Smooth muscle cell (in vitro differentiated cells): Measurements from ENCODE around the gene AGPAT3. TPM values are rescaled to one million over a fixed set of nuclear protein-coding genes. Genes with fewer than 3 reads are reported as not detected.

ENCODE experiments used
- DNase-seq: peaks from one replicate; lab custom pipeline; 2025; ENCODE audit not compliant: unreplicated experiment; lab: John Stamatoyannopoulos, UW
- H2AFZ ChIP-seq: fragments of 200-600 bp; sonication (generic); 2 replicates; pipeline ENCODE4 v1.6.0; 2016; ENCODE audit warnings: antibody characterized with exemption, low read depth, mild to moderate bottlenecking
- H3F3A ChIP-seq: fragments of 200-600 bp; sonication (generic); 2 replicates; pipeline ENCODE4 v1.6.0; 2017; ENCODE audit warnings: antibody characterized with exemption, low read depth
- H3K27ac ChIP-seq: fragments of 200-600 bp; sonication (generic); 2 replicates; pipeline ENCODE4 v1.5.1; 2016; ENCODE audit warnings: low read depth, mild to moderate bottlenecking
- H3K27me3 ChIP-seq: fragments of 200-600 bp; sonication (generic); 2 replicates; pipeline ENCODE4 v1.6.1; 2016; ENCODE audit warnings: low read depth, mild to moderate bottlenecking
- H3K36me3 ChIP-seq: fragments of 200-600 bp; sonication (generic); 2 replicates; pipeline ENCODE4 v1.5.1; 2016; ENCODE audit warnings: low read depth
- H3K4me1 ChIP-seq: fragments of 200-600 bp; sonication (generic); 2 replicates; pipeline ENCODE4 v1.5.1; 2016; ENCODE audit warnings: low read depth
- H3K4me2 ChIP-seq: fragments of 200-600 bp; sonication (generic); 2 replicates; pipeline ENCODE4 v1.6.0; 2016; ENCODE audit warnings: mild to moderate bottlenecking
- H3K4me3 ChIP-seq: fragments of 200-600 bp; sonication (generic); 2 replicates; pipeline ENCODE4 v1.5.1; 2016; ENCODE audit warnings: mild to moderate bottlenecking
- H3K79me2 ChIP-seq: fragments of 200-600 bp; sonication (generic); 2 replicates; pipeline ENCODE4 v1.6.0; 2016; ENCODE audit warnings: low read depth, mild to moderate bottlenecking
- H3K9ac ChIP-seq: fragments of 200-600 bp; sonication (generic); 2 replicates; pipeline ENCODE4 v1.6.0; 2016; ENCODE audit warnings: low read depth
- H3K9me3 ChIP-seq: fragments of 200-600 bp; sonication (generic); replicated peaks from 2 replicates; pipeline ENCODE4 v1.5.1; 2016; ENCODE audit warnings: low read depth
- H4K20me1 ChIP-seq: fragments of 200-600 bp; sonication (generic); 2 replicates; pipeline ENCODE4 v1.6.0; 2016; ENCODE audit warnings: low read depth
- WGBS: methylation state at CpG from one replicate; pipeline ENCODE4 v1.1.7; 2016; ENCODE audit warnings: low lambda C conversion rate; 5-methylcytosine and 5-hydroxymethylcytosine counted together
- polyA plus RNA-seq: library from polyadenylated mRNA; unstranded; fragments of >200 nt; fragmentation: Nextera tagmentation; extraction: Ambion mirVana; gene quantifications from 2 replicates; pipeline ENCODE4 v1.2.1, GENCODE V29; 2016
- total RNA-seq: library from RNA; depleted of rRNA; stranded (reverse); fragments of >200 nt; gene quantifications from 2 replicates; pipeline ENCODE4 v1.2.3, GENCODE V29; 2014
- TF ChIP-seq, protein P1 (sequence below): fragments of 200-600 bp; sonication (generic); IDR thresholded peaks from 2 replicates; pipeline ENCODE4 v1.5.1; 2017; ENCODE audit warnings: borderline replicate concordance, mild to moderate bottlenecking, antibody characterized with exemption; ENCODE audit not compliant: insufficient read depth, poor library complexity, severe bottlenecking

The AGPAT3 gene
- total and polyA plus RNA-seq, 2 experiments from 2014 or later, result 10.9 to 17.2 TPM

DNA sequence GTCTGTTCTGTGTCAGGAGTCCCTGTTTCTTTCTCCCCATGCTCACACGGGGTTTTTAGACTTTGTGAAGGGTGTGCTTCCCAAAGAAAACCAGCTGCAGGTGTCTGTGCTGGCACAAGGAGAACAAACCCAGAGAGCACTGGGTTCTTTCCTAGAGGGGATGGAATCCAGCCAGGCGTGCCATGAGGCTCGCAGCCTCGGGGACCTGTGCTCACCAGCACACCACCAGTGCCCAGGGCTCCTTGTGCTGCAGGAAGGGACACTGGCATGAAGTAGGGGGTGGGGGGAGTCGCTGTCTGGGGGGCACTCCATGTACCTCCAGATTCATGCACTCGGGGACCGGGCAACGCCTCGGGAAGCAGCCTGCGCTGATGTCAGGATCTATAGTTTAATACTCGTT is 57.9 kb downstream of the AGPAT3 start:
- no peak overlapping the region for H2AFZ ChIP-seq
- H3K79me2 ChIP-seq, result peaks cover 9% of the 10 kb centered on the region
- TF ChIP-seq, protein P1, sequence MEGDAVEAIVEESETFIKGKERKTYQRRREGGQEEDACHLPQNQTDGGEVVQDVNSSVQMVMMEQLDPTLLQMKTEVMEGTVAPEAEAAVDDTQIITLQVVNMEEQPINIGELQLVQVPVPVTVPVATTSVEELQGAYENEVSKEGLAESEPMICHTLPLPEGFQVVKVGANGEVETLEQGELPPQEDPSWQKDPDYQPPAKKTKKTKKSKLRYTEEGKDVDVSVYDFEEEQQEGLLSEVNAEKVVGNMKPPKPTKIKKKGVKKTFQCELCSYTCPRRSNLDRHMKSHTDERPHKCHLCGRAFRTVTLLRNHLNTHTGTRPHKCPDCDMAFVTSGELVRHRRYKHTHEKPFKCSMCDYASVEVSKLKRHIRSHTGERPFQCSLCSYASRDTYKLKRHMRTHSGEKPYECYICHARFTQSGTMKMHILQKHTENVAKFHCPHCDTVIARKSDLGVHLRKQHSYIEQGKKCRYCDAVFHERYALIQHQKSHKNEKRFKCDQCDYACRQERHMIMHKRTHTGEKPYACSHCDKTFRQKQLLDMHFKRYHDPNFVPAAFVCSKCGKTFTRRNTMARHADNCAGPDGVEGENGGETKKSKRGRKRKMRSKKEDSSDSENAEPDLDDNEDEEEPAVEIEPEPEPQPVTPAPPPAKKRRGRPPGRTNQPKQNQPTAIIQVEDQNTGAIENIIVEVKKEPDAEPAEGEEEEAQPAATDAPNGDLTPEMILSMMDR, result no peak
- no peak overlapping the region for H3K4me3 ChIP-seq
- H3K4me2 ChIP-seq, result no peak overlapping the region
- no peaks in the 10 kb centered on the region for H3K9me3 ChIP-seq
- H3K4me1 ChIP-seq, result peaks cover 24% of the 10 kb centered on the region
- WGBS, result 98% methylated on average over 11 of the region's 11 CpGs
- H3K27me3 ChIP-seq, result no peaks in the 10 kb centered on the region
- H4K20me1 ChIP-seq, result peaks cover 84% of the 10 kb centered on the region
- H3K9ac ChIP-seq, result no peak overlapping the region
- no peaks in the 10 kb centered on the region for H3F3A ChIP-seq
- H3K27ac ChIP-seq, result no peak overlapping the region
- no peaks in the 10 kb centered on the region for H3K36me3 ChIP-seq
- no peak for DNase-seq

DNA sequence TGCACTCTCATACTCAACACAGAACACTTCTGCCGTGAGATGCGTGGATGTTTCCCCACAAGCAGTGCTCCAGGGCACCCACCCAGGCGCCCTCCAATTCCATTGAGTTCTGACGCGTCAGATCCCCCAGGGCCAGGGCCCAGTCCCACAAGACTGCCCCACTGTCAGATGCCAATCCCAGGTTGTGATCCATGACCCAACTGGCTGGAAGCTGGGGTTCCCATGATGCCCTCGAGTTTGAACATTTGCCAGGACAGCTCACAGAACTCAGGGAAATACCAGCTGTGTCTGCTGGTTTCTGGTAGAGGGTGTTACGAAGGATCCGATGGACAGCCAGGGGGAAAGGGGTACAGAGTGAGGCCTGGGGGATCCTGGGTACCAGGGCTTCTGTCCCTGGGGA is 58.4 kb downstream of the AGPAT3 start:
- Histone ChIP-seq H3K4me1 (peaks cover 24% of the 10 kb centered on the region), H3K27ac (no peak overlapping the region), H3K36me3 (no peaks in the 10 kb centered on the region), H3F3A (no peaks in the 10 kb centered on the region), H3K4me2 (no peak overlapping the region), H3K9me3 (no peaks in the 10 kb centered on the region), H3K9ac (no peak overlapping the region), H3K4me3 (no peak overlapping the region), H3K27me3 (no peaks in the 10 kb centered on the region), H4K20me1 (peaks cover 82% of the 10 kb centered on the region), H3K79me2 (peaks cover 9% of the 10 kb centered on the region), H2AFZ (no peak overlapping the region)
- DNase-seq, result no peak
- 93% methylated on average over 7 of the region's 8 CpGs for WGBS
- TF ChIP-seq, protein P1, result no peak

DNA sequence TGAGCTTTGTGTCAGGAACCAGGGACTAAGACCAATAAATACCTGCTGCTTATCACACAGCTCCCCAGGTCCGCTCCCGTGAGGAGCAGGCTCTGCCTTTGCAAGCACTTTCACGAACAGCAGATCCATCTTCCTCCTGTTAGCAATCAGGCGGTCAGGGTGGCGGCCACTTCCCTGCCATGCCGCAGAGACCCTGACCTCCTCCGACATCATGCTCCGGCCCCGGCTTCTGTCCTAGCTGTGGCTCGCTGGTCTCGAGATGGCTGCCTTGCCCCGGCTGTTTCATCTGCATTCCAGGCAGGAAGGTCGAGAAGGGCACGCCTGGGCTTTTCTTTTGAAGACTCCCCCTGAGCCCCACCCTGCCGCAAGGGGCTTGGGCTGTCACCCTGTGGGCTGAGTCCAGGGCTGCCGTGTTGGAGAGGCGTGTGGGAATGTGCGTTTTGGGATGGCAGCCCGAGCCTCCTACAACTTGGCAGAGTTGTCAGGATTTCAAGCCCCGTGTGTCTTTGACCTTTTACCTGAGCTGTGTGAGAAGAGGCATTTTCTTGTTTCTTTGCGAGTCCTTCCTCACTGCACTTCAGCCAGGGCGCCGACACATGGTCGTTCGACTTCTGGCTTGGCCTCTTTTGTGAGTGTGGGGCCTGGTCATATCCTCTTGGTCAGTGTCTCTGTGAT is 59.5 kb downstream of the AGPAT3 start:
- no peaks in the 10 kb centered on the region for H3K9me3 ChIP-seq
- H3F3A ChIP-seq, result no peaks in the 10 kb centered on the region
- H2AFZ ChIP-seq, result no peak overlapping the region
- H3K27me3 ChIP-seq, result no peaks in the 10 kb centered on the region
- peaks cover 24% of the 10 kb centered on the region for H3K4me1 ChIP-seq
- peaks cover 9% of the 10 kb centered on the region for H3K79me2 ChIP-seq
- H3K4me2 ChIP-seq, result no peak overlapping the region
- H3K36me3 ChIP-seq, result no peaks in the 10 kb centered on the region
- H3K4me3 ChIP-seq, result no peak overlapping the region
- H3K9ac ChIP-seq, result no peak overlapping the region
- TF ChIP-seq, protein P1, result no peak
- 83% methylated on average over 25 of the region's 25 CpGs for WGBS
- H4K20me1 ChIP-seq, result peaks cover 80% of the 10 kb centered on the region
- no peak for DNase-seq
- H3K27ac ChIP-seq, result no peak overlapping the region

DNA sequence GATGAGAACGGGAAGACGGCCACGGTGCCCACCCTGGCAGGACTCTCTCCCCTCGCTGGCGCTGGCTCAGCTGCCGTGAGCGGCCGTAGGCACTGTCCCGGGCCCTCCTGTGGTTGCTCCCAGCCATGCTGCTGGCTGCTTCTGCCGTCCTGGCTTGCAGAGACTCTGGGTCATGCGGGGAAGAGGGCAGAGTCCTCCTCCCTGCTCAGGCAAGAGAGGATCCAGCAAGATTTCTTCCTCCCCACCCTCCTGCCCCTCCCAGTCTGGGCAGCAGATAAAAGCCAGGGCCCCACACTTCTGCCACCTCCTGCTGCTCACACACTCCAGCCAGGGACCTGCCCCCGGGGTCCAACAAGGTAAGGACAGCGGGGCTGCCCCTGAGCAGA is 60.1 kb downstream of the AGPAT3 start:
- Histone ChIP-seq H3K27me3 (no peaks in the 10 kb centered on the region), H4K20me1 (peaks cover 80% of the 10 kb centered on the region)
- DNase-seq, result no peak

More for the DNA sequence above, 60.1 kb downstream of the AGPAT3 start:
- Histone ChIP-seq H3K4me3 (no peak overlapping the region), H2AFZ (no peak overlapping the region), H3K27ac (no peak overlapping the region), H3F3A (no peaks in the 10 kb centered on the region), H3K4me2 (no peak overlapping the region), H3K79me2 (peaks cover 9% of the 10 kb centered on the region), H3K4me1 (peaks cover 20% of the 10 kb centered on the region), H3K9ac (no peak overlapping the region), H3K36me3 (no peaks in the 10 kb centered on the region), H3K9me3 (no peaks in the 10 kb centered on the region)
- WGBS, result 86% methylated on average over 13 of the region's 13 CpGs
- TF ChIP-seq, protein P1, result no peak
